HepG2 (cell line): ENCODE results near the gene HSD3B7. TPM values are rescaled to one million over a fixed set of nuclear protein-coding genes. Genes with fewer than 3 reads are reported as not detected.

Experiments
- AGO2 ChIP-seq: fragments of 200-400 bp; formaldehyde crosslinking; optimal IDR thresholded peaks from 2 replicates; pipeline ENCODE3; 2017; ENCODE audit warnings: mild to moderate bottlenecking, low read depth, low read length, moderate library complexity
- ARHGAP35 ChIP-seq: sonication (generic); formaldehyde crosslinking; IDR thresholded peaks from 2 replicates; pipeline ENCODE4 v1.9.0; 2022; ENCODE audit warnings: mild to moderate bottlenecking, inconsistent platforms, moderate library complexity, missing genetic modification reagents, borderline replicate concordance
- ELF4 ChIP-seq: sonication (generic); formaldehyde crosslinking; IDR thresholded peaks from 2 replicates; pipeline ENCODE4 v1.5.0; 2020; ENCODE audit warnings: missing genetic modification reagents, mild to moderate bottlenecking, moderate library complexity, borderline replicate concordance
- FOXK2 ChIP-seq: fragments of 450-650 bp; IDR thresholded peaks from 2 replicates; pipeline ENCODE4 v1.6.1; 2016
- GPN1 ChIP-seq: sonication (generic); formaldehyde crosslinking; IDR thresholded peaks from 2 replicates; pipeline ENCODE4 v1.5.1; 2020; ENCODE audit warnings: missing genetic modification reagents, borderline replicate concordance
- HDAC6 ChIP-seq: fragments of 200-600 bp; sonication (generic); IDR thresholded peaks from 2 replicates; pipeline ENCODE4 v1.7.0; 2017; ENCODE audit warnings: mild to moderate bottlenecking, antibody characterized with exemption, low read length, low read depth
- HES4 ChIP-seq: sonication (generic); formaldehyde crosslinking; IDR thresholded peaks from 2 replicates; pipeline ENCODE4 v1.9.0; 2021; ENCODE audit warnings: mild to moderate bottlenecking, missing genetic modification reagents, borderline replicate concordance
- HHEX ChIP-seq: IDR thresholded peaks from 2 replicates; pipeline ENCODE4 v1.6.1; 2016; ENCODE audit warnings: control low read depth
- HNF4G ChIP-seq, 2 experiments: sonication (generic) in 1 of 2; formaldehyde crosslinking in 1 of 2; IDR thresholded peaks; 2 replicates each; pipeline versions ENCODE4 v1.4.0 to v1.6.1; 2011 to 2020; ENCODE audit warnings: borderline replicate concordance in 2 of 2, low read depth in 2 of 2, mild to moderate bottlenecking in 2 of 2, low read length in 1 of 2, missing genetic modification reagents in 1 of 2, moderate library complexity in 1 of 2
- JARID2 ChIP-seq: sonication (generic); formaldehyde crosslinking; IDR thresholded peaks from 2 replicates; pipeline ENCODE4 v1.8.1; 2023; ENCODE audit warnings: missing genetic modification reagents, inconsistent platforms; ENCODE audit not compliant: insufficient replicate concordance
- KDM4B ChIP-seq: sonication (generic); formaldehyde crosslinking; IDR thresholded peaks from 2 replicates; pipeline ENCODE4 v1.4.0; 2020; ENCODE audit warnings: missing genetic modification reagents
- MXI1 ChIP-seq: IDR thresholded peaks from 3 replicates; pipeline ENCODE4 v1.6.1; 2012; ENCODE audit warnings: low read depth, low read length, inconsistent platforms, borderline replicate concordance
- NCOA5 ChIP-seq: sonication (generic); formaldehyde crosslinking; IDR thresholded peaks from 2 replicates; pipeline ENCODE4 v1.4.0; 2020; ENCODE audit warnings: missing genetic modification reagents
- POLR2AphosphoS2 ChIP-seq: IDR thresholded peaks from 2 replicates; pipeline ENCODE4 v1.6.1; 2011; ENCODE audit warnings: low read depth, low read length, improper control_type of control experiment
- RBM22 ChIP-seq: fragments of 200-400 bp; formaldehyde crosslinking; optimal IDR thresholded peaks from 2 replicates; pipeline ENCODE3; 2017; ENCODE audit warnings: mild to moderate bottlenecking, low read length, moderate library complexity
- SMARCC2 ChIP-seq: fragments of 450-650 bp; IDR thresholded peaks from 2 replicates; pipeline ENCODE4 v1.6.1; 2017; ENCODE audit warnings: antibody characterized with exemption, mild to moderate bottlenecking
- SOX6 ChIP-seq, 2 experiments: fragments of 450-650 bp in 1 of 2; sonication (generic) in 1 of 2; formaldehyde crosslinking in 1 of 2; IDR thresholded peaks; 2 replicates each; pipeline versions ENCODE4 v1.4.0 to v1.6.1; 2017 to 2020; ENCODE audit warnings: antibody characterized with exemption in 1 of 2, mild to moderate bottlenecking in 1 of 2, missing genetic modification reagents in 1 of 2
- ZMYM3 ChIP-seq: sonication (generic); formaldehyde crosslinking; IDR thresholded peaks from 2 replicates; pipeline ENCODE4 v1.5.1; 2020; ENCODE audit warnings: mild to moderate bottlenecking, missing genetic modification reagents
- ZNF235 ChIP-seq: sonication (generic); formaldehyde crosslinking; IDR thresholded peaks from 2 replicates; pipeline ENCODE4 v1.8.1; 2023; ENCODE audit warnings: mild to moderate bottlenecking, missing genetic modification reagents, borderline replicate concordance
- ZNF34 ChIP-seq: sonication (generic); formaldehyde crosslinking; IDR thresholded peaks from 2 replicates; pipeline ENCODE4 v1.4.0; 2020; ENCODE audit warnings: mild to moderate bottlenecking, missing genetic modification reagents, borderline replicate concordance
- ZNF629 ChIP-seq: sonication (generic); formaldehyde crosslinking; conservative IDR thresholded peaks from 2 replicates; pipeline ENCODE4 v1.5.0; 2020; ENCODE audit warnings: missing genetic modification reagents
- ZNF674 ChIP-seq: sonication (generic); formaldehyde crosslinking; IDR thresholded peaks from 2 replicates; pipeline ENCODE4 v1.5.0; 2020; ENCODE audit warnings: low read depth, mild to moderate bottlenecking, missing genetic modification reagents
- ZNF761 ChIP-seq: sonication (generic); formaldehyde crosslinking; conservative IDR thresholded peaks from 2 replicates; pipeline ENCODE4 v1.4.0; 2020; ENCODE audit warnings: mild to moderate bottlenecking, missing genetic modification reagents
- ZNF83 ChIP-seq: sonication (generic); formaldehyde crosslinking; IDR thresholded peaks from 2 replicates; pipeline ENCODE4 v1.4.0; 2020; ENCODE audit warnings: missing genetic modification reagents, mild to moderate bottlenecking, borderline replicate concordance
- polyA plus RNA-seq, 8 experiments: library from polyadenylated mRNA; depleted of rRNA in 3 of 8; stranded (reverse) in 7 of 8; unstranded in 1 of 8; fragments of >200 nt; fragmentation: Illumina TruSeq in 4 of 8; extraction: Trizol in 4 of 8; gene quantifications; 2 replicates each; pipeline versions ENCODE4 v1.2.1 to v1.2.3, GENCODE V29; 2011 to 2016; ENCODE audit warnings: low read depth in 4 of 8, missing spikeins in 1 of 8, mixed read lengths in 1 of 8; ENCODE audit not compliant: insufficient read depth in 1 of 8
- total RNA-seq, 5 experiments: library from RNA; depleted of rRNA; stranded (reverse); fragments of >200 nt; fragmentation: Illumina TruSeq; extraction: Trizol; gene quantifications; 2 replicates each; pipeline ENCODE4 v1.2.3, GENCODE V29; 2016; ENCODE audit warnings: low read depth in 1 of 5
- TF ChIP-seq, protein P1 (sequence below): sonication (generic); formaldehyde crosslinking; conservative IDR thresholded peaks from 2 replicates; pipeline ENCODE4 v1.8.0; 2022; ENCODE audit warnings: mild to moderate bottlenecking, moderate library complexity, missing genetic modification reagents
- TF ChIP-seq, protein P2 (sequence below): sonication (generic); formaldehyde crosslinking; IDR thresholded peaks from 2 replicates; pipeline ENCODE4 v1.8.1; 2022; ENCODE audit warnings: low read depth, mild to moderate bottlenecking, missing genetic modification reagents

Gene HSD3B7
- total and polyA plus RNA-seq, 2 of the 13 experiments (the other 11 are each of a cell fraction or from before 2014, with no cell fraction given), result 32.9 to 69.7 TPM

DNA sequence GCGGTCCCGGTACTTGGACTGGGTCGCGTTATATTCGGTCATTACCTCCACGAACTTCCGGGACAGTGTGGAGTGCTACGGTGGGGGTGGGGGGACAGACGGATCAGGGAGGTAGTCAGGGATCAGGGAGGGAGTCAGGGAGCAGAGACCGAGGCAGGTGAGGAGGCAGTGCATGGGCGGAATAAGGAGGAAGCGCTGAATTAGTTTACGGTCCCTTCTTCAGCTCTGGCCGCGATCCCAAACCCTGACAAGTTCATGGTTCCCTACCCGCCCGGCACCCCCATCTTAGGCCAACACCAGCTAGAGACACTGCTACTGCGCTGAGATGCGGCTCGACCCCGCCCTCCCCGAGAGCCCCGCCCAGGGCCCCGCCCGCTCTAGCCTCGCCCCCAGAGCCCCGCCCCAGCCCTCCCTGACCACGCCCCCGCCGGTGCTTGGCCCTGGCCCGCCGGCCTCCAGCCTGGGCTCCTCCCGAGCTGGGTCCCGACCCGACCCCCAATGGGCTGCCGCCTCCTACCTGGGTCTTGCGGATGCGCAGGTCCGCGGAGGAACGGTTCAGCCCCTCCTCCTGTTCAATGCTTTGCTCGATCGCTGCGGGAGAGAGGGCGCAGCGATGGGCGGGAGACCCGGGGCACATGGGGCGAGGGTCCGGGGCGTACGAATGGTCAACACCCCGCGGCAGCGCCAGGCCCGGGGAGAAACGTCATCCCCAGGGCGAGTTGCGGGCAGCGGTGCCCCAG lies 12.1 kb downstream of the HSD3B7 start (continued):
- TF ChIP-seq MXI1, result 0 out of 3 replicates have a peak, but pooled peaks have one; percentile 43
- no peak for TF ChIP-seq NCOA5 (CRISPR knock-in tag)
- no peak for TF ChIP-seq SMARCC2
- peak; percentile 88 for TF ChIP-seq JARID2 (CRISPR knock-in tag)
- TF ChIP-seq KDM4B (CRISPR knock-in tag), result peak; percentile 77
- peak; percentile 25; the same call in 1 of the 2 replicates for TF ChIP-seq ZNF761 (CRISPR knock-in tag)
- no peak; the same call in 1 of the 2 replicates for TF ChIP-seq GPN1 (CRISPR knock-in tag)
- TF ChIP-seq, protein P1, sequence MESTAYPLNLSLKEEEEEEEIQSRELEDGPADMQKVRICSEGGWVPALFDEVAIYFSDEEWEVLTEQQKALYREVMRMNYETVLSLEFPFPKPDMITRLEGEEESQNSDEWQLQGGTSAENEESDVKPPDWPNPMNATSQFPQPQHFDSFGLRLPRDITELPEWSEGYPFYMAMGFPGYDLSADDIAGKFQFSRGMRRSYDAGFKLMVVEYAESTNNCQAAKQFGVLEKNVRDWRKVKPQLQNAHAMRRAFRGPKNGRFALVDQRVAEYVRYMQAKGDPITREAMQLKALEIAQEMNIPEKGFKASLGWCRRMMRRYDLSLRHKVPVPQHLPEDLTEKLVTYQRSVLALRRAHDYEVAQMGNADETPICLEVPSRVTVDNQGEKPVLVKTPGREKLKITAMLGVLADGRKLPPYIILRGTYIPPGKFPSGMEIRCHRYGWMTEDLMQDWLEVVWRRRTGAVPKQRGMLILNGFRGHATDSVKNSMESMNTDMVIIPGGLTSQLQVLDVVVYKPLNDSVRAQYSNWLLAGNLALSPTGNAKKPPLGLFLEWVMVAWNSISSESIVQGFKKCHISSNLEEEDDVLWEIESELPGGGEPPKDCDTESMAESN (CRISPR knock-in tag), result peak; percentile 42; the same call in 1 of the 2 replicates
- TF ChIP-seq HDAC6, result no peak
- TF ChIP-seq ZNF674 (CRISPR knock-in tag), result no peak
- TF ChIP-seq ZNF34 (CRISPR knock-in tag), result 0 out of 2 replicates have a peak, but pooled peaks have one; percentile 43
- TF ChIP-seq HNF4G (IDR thresholded peaks at IDR 0.05; ENCODE audit: borderline replicate concordance, low read depth, low read length), result no peak
- TF ChIP-seq HNF4G (CRISPR knock-in tag; IDR thresholded peaks at IDR 0.05; ENCODE audit: borderline replicate concordance, low read depth), result peak; percentile 47; the same call in 1 of the 2 replicates
- peak; percentile 74 for TF ChIP-seq ZNF235 (CRISPR knock-in tag)
- TF ChIP-seq POLR2AphosphoS2, result no peak
- no peak for TF ChIP-seq ZNF83
- TF ChIP-seq, protein P2, sequence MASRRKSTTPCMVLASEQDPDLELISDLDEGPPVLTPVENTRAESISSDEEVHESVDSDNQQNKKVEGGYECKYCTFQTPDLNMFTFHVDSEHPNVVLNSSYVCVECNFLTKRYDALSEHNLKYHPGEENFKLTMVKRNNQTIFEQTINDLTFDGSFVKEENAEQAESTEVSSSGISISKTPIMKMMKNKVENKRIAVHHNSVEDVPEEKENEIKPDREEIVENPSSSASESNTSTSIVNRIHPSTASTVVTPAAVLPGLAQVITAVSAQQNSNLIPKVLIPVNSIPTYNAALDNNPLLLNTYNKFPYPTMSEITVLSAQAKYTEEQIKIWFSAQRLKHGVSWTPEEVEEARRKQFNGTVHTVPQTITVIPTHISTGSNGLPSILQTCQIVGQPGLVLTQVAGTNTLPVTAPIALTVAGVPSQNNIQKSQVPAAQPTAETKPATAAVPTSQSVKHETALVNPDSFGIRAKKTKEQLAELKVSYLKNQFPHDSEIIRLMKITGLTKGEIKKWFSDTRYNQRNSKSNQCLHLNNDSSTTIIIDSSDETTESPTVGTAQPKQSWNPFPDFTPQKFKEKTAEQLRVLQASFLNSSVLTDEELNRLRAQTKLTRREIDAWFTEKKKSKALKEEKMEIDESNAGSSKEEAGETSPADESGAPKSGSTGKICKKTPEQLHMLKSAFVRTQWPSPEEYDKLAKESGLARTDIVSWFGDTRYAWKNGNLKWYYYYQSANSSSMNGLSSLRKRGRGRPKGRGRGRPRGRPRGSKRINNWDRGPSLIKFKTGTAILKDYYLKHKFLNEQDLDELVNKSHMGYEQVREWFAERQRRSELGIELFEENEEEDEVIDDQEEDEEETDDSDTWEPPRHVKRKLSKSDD (CRISPR knock-in tag), result no peak
- TF ChIP-seq ELF4 (CRISPR knock-in tag), result no peak
- TF ChIP-seq ARHGAP35, result peak; percentile 82; the same call in 1 of the 2 replicates
- TF ChIP-seq HHEX (CRISPR knock-in tag), result no peak
- TF ChIP-seq AGO2, result peak; percentile 96
- no peak for TF ChIP-seq SOX6 (IDR thresholded peaks at IDR 0.05)
- TF ChIP-seq SOX6 (CRISPR knock-in tag; IDR thresholded peaks at IDR 0.05), result peak; percentile 51; the same call in 1 of the 2 replicates
- peak; percentile 18; the same call in 1 of the 2 replicates for TF ChIP-seq HES4 (CRISPR knock-in tag)
- TF ChIP-seq RBM22, result no peak
- peak; percentile 63; the same call in 1 of the 2 replicates for TF ChIP-seq ZMYM3 (CRISPR knock-in tag)
- TF ChIP-seq FOXK2, result no peak
- TF ChIP-seq ZNF629 (CRISPR knock-in tag), result no peak
